GM18505 (cell line): ENCODE measurements around the gene UNC80.

ENCODE experiments used
- ATAC-seq: cut with Tn5 transposase; IDR thresholded peaks from one replicate; pipeline ENCODE4 v1.9.1; 2021; ENCODE audit not compliant: unreplicated experiment
- POLR2A ChIP-seq: IDR thresholded peaks from 4 replicates; pipeline ENCODE4 v1.6.1; 2011; ENCODE audit warnings: borderline replicate concordance; ENCODE audit not compliant: insufficient read depth, insufficient read length; ENCODE audit errors: extremely low read depth

UNC80 gene, protein sequence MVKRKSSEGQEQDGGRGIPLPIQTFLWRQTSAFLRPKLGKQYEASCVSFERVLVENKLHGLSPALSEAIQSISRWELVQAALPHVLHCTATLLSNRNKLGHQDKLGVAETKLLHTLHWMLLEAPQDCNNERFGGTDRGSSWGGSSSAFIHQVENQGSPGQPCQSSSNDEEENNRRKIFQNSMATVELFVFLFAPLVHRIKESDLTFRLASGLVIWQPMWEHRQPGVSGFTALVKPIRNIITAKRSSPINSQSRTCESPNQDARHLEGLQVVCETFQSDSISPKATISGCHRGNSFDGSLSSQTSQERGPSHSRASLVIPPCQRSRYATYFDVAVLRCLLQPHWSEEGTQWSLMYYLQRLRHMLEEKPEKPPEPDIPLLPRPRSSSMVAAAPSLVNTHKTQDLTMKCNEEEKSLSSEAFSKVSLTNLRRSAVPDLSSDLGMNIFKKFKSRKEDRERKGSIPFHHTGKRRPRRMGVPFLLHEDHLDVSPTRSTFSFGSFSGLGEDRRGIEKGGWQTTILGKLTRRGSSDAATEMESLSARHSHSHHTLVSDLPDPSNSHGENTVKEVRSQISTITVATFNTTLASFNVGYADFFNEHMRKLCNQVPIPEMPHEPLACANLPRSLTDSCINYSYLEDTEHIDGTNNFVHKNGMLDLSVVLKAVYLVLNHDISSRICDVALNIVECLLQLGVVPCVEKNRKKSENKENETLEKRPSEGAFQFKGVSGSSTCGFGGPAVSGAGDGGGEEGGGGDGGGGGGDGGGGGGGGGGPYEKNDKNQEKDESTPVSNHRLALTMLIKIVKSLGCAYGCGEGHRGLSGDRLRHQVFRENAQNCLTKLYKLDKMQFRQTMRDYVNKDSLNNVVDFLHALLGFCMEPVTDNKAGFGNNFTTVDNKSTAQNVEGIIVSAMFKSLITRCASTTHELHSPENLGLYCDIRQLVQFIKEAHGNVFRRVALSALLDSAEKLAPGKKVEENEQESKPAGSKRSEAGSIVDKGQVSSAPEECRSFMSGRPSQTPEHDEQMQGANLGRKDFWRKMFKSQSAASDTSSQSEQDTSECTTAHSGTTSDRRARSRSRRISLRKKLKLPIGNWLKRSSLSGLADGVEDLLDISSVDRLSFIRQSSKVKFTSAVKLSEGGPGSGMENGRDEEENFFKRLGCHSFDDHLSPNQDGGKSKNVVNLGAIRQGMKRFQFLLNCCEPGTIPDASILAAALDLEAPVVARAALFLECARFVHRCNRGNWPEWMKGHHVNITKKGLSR (N-terminal part only)

DNA sequence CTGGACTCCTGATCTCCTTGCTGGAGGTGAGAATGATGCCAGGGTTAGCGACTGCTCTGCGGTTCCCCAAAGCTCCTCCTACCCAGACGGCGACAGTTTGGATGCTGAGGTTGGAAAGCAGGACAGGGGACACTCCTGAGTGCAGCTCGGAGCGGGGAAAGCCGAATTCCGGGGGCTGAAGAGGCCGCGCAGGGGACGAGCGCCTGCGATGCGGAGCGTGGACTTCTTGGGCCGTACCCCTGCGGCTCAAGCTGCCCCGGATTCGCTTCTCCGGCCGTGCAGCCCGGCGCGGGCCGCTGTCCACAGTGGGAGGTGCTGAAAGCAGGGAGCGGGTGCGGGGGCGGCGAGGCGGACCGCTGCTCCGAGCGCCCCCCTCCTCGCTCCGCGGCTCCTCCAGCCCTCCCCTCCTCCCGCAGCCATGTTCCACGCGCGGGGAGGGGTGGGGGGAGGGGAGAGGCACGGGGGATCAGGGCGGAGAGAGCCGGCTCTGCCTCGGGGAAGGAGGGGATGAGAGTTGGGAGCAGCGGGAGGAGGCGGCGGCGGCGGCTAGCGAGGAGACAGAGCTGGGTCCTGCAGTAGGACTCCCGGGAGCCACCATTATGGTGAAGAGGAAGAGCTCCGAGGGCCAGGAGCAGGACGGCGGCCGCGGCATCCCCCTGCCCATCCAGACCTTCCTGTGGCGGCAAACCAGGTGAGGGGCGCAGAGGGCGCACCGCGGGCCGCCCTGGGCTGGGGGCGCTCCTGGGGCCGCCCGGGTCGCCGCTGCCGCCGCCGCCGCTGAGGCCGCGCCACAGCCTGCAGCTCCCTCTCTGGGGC, at the start of gene UNC80:
TSS of gene UNC80 (plus strand) at position 359 of the 816 bp plus-strand sequence. CDS start at position 600, 241 bp downstream.
- TF ChIP-seq POLR2A = no peak
- peak; percentile 78 for ATAC-seq

DNA sequence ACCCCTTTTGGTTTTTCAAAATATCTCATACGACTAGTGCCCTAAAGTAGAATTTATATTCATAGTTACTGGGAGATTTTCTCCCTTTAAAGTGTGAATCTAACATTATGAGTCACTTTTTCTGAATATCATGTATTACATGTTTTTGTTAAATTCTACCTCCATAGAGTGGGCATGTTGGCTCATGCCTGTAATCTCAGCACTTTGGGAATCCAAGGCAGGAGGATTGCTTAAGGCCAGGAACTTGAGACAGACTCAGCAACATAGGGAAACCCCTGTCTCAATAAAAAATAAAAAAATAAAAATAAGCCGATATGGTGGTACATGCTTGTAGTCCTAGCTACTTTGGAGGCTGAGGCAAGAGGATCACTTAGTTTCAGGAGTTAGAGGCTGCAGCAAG, 45.3 kb upstream of the UNC80 start:
- TF ChIP-seq POLR2A = no peak
- ATAC-seq = no peak

DNA sequence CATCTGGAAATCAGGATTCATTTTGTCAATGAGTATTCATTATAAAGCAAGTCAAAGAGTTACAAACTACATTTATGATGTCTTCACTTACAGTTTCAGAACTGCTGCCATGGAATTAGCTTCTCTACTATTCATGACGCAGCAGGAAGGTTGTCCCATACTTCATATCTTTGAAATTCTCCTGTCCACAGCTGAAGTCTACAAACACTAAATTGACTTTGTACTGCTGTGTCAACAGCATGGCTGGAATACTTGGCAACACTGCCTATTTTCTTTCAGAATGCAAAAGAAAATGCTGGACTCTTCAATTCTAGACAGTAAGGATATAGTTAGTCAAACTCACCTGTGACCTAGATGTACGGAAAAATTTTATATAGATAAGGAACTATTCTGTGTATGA, 44.6 kb upstream of the UNC80 start:
- no peak for ATAC-seq
- no peak for TF ChIP-seq POLR2A

DNA sequence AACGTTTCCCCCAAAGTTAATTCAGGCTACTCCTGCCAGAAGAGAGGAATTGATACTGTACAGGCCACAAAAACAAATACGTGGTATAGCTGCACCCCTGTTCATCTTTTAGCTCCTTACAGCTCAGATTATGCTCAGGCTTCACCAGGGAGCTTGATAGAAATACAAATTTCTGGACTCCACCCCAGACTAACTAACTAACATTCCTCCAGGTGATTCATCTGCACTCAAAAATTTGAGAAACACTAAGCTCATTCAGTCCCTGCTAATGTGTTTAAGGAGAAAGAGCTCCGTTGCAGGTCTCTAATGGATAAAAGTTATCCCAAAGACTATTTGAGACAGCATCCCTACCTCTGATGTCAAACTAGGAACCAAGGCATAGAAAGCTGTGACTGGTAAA, 36.8 kb upstream of the UNC80 start:
- ATAC-seq = no peak

DNA sequence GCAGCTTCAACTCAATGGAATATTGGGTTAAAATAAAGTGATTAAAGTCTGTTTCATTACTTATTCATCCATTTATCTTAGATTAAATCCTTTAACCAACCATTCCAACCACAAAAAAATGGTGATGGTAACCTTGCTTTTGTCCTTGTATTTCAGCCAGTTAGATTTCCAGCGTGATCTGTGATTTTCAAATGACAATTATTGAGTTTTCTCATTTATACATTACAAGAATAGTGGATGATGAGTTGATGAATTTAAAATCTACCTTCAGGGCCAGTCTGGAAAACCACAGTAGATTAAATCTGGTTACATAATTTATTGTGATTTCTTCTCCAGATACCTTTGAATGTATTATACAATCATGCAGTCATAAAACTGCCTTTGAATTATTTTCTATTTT, 29.7 kb upstream of the UNC80 start:
- no peak for ATAC-seq
- no peak for TF ChIP-seq POLR2A

More for the DNA sequence above, 36.8 kb upstream of the UNC80 start:
- no peak for TF ChIP-seq POLR2A

DNA sequence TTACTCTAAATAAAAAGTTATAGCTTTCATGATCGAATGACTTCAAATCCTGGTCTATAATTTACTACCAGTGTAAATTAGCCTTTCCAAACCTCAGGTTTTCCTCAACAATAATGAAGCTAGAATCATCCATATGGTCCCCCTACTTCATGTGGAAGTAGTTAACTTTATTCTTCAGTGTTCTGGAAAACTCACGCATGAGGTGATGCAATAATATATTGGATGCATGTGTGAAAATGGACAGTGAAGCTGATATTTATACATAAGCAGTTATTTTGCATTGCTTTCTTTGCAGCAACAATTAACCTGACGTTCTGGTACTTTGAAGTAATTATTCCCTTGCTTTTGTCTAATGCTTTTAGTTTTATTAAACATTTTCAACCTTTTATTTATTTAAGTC, 18.6 kb upstream of the UNC80 start:
- no peak for ATAC-seq
- no peak for TF ChIP-seq POLR2A

DNA sequence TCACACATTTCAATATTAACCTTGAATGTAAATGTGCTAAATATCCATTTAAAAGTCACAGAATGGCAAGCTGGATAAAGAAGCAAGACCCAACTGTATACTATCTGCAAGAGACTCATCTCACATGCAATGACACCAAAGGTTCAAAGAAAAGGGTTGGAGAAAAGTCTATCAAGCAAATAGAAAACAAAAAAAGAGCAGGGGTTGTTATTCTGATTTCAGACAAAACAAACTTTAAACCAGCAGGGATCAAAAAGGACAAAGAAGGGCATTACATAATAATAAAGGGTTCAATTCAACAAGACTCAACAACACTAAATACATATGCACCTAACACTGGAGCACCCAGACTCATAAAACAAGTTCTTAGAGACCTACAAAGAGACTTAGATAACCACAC, 14.5 kb upstream of the UNC80 start:
- no peak for TF ChIP-seq POLR2A
- no peak for ATAC-seq

DNA sequence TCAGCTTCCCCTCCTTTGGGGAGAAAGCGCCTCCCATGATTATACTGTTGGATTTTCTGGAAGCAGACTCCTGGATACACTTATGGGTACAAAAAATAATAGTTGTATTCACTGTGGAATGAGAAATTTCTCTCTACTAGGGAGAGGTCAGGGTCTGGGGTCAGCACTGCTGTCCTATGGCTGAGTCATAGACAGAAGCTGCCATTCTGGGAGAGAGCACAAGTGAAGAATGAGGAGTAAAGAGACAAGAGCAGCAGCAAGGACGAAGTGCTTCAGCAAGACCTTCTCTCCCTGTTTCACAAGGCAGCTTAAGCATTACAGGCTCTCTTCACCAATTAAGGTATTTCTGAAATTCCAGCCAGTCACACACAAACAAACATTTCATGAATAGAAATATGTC, 10.1 kb upstream of the UNC80 start:
- ATAC-seq = no peak
- no peak for TF ChIP-seq POLR2A

DNA sequence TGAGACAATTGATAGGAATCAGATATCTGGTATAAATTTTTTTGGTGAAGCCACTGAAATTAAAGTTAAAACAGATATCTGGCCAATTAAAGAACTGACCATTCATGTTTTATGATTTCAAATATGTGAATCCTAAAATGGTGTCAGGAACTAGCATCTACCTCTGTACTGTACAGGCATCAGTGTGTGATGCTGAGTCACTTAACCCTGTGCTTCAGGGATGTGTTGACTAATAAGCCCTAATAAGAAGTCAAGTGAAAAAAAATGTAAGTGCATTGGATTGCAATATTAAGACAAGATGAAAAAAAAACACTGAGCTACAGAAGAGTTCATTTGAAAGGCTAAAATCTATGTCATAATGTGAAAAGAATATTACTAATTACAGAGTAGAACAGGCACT, 9.1 kb upstream of the UNC80 start:
- TF ChIP-seq POLR2A = no peak

DNA sequence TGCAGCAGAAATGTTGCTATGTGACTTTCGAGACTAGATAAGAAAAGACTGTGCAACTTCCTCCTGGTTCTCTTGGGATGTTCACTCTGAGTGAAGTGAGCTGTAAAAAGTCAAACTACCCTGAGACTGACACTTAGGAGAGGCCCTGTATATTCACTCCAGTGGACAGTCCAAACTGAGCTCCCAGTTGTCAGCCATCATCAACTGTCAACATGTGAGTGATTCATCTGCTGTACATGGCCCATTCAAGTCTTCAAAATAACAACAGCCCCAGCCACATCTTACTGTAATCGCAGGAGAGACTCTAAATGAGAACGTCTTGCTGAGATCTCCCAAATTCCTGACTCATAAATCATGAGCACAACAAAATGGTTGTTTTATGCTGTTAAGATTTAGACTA, 8.5 kb upstream of the UNC80 start:
- ATAC-seq = no peak

More for the DNA sequence above, 9.1 kb upstream of the UNC80 start:
- no peak for ATAC-seq

DNA sequence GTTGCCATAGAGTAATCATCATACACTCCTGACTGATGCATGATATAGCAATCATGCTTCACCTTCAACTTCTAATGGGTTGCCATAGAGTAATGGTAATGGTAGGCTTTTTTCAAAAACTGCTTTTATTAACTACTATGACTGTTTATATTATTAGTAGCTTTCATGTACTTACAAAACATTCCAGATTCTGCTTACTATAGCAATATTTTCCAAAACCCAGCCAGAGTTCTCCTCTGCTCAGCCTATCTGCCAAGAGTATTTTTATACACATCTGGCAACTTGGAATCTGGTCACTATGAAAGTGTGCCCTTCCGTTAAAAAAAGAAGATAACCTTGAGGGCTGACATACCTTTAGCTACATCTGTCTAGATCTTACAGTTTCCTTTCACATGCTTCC, 5.0 kb upstream of the UNC80 start:
- TF ChIP-seq POLR2A = no peak
- no peak for ATAC-seq

More for the DNA sequence above, 8.5 kb upstream of the UNC80 start:
- no peak for TF ChIP-seq POLR2A

DNA sequence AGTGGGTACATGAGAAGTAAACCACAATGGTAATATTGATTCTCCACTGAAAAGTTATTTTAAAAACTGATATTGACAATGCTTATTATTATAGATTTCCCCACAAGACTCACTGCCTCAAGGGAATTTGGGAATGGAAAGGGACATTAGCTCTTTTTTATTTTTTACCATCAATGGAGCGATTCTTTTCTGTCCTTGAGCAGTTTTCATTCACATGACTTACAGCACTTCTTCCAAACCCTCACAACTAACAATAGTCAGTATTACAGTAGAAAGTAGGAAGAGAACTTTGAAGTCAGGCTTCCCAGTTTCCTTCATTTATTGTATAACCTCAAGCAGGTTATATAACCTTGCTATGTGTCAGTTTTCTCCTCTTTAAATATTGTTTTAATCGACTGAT, 4.3 kb upstream of the UNC80 start:
- ATAC-seq = no peak
- no peak for TF ChIP-seq POLR2A

DNA sequence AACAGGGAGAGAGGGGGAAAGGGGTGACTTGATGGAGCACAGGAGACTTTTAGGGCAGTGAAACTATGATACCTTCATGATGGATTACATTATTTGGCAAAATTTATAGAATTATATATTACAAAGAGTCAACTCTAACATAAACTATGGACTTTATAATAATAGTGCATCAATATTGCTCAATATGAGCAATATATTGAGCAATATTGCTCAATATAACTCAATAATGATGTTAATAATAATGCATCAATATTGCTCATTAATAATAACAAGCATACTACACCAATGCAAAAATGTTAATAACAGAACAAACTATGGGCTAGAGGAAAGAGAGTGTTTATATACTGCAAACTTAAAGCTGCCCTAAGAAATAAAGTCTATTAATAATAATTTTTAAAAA, 3.1 kb upstream of the UNC80 start:
- ATAC-seq = no peak
- TF ChIP-seq POLR2A = no peak

DNA sequence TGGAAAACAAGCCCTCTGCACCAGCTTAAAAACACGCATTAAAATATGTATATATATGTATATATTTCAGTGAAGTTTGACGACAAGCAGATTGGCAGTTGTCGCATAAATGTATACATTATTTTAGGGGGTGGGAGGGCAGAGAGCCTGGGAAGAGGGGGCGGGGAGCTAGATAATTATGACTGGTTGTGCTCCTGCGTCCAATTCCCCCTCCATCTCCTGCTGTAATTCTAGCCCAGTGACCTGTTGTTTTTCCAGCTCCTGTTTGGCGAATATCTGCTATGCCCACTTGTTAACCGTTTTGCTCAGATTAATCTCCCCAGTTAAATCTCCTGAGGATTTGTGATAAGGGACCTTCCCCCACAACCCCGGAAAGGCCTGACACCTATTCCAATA, 656 bp downstream of the UNC80 start:
- no peak for ATAC-seq
- no peak for TF ChIP-seq POLR2A
